HG03066 (cell line): ENCODE data around the gene GTF2I.
A peak's percentile ranks its signal among the peaks of the same experiment; 100 is the strongest.
"Not testable (repeated sequence)": the region's sequence is repeated elsewhere in the genome, so short reads cannot be mapped to it uniquely, and the experiment has no call there.

Source experiments
- ATAC-seq: cut with Tn5 transposase; IDR thresholded peaks from one replicate; pipeline ENCODE4 v1.9.1; 2021; ENCODE audit warnings: low read depth; ENCODE audit not compliant: unreplicated experiment

Gene GTF2I

GRCh38 chr7:74655768-74656440 lies 1.6 kb upstream of the GTF2I start:
- no peak for ATAC-seq

GRCh38 chr7:74656441-74656836 lies 1.1 kb upstream of the GTF2I start:
- no peak for ATAC-seq

DNA sequence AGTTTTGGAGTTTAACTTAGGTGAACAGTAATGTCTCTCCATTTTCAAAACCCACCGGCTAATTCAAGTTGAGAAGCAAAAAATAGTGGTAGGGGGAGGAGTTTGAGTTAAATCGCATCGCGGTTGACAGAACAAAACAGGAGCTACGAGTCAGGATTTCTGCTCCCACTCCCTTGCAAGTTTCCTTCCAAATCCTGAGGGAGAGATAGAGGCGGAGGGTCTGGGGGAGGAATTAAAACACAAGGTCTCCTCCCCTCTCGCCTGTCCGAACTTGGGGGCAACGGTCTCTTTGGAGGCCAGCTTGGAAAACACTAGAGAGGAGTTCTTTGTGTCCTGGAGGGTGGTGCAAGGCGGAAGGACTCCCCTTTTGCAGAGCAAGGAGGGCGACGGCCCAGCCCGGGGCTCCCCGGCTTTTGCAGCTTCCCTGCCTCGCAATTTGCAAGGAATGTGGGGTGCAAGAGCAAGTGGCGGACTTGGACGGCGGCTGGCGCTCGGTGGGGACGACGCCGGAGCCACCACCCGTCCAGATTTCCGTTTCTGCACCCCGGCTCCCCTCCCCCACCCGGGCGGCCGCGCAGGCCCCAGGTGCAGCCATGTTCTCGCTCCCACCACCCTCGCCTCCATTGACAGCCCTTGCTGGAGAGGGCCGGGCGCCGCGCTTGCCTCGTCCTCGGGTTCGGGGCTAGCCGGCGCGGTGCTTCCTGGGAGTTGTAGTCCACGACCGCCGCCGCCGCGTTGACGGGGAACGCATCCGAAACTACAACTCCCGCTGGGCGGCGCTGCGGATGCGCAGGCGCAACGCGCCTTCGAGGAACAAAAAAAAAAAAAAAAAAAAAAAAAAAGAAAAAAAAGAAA lies 454 bp upstream of the GTF2I start:
- ATAC-seq: peak; percentile 55

- ATAC-seq: peak; percentile 40
Measured at GRCh38 chr7:74658178-74659004, 873 bp downstream of the GTF2I start.

- ATAC-seq: not testable (repeated sequence)
Measured at GRCh38 chr7:74660202-74660601, 2.7 kb downstream of the GTF2I start.

GRCh38 chr7:74661836-74662794 lies 4.6 kb downstream of the GTF2I start:
- not testable (repeated sequence) for ATAC-seq

DNA sequence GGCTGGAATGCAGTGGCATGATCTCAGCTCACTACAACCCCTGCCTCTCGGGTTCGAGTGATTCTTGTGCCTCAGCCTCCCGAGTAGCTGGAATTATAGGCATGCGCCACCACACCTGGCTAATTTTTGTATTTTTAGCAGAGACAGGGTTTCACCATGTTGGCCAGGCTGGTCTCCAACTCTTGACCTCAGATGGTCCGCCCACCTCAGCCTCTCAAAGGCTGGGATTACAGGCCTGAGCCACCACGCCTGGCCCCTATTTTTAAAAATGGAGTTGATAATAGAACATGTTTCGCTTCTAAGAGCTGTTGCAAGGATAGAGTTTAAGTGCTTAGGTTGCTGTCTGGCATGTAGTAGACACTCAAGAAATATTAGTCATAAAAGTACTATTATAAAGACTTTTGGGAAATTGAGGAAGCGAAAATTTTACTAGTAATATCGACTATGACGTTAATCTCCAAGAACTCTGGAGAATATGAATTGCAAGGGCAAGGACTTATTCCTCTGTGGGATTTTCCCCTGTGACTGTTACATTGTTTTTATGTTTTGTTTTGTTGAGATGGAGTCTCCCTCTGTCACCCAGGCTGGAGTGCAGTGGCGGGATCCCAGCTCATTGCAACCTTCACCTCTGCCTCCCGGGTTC lies 7.9 kb downstream of the GTF2I start:
- no peak for ATAC-seq

DNA sequence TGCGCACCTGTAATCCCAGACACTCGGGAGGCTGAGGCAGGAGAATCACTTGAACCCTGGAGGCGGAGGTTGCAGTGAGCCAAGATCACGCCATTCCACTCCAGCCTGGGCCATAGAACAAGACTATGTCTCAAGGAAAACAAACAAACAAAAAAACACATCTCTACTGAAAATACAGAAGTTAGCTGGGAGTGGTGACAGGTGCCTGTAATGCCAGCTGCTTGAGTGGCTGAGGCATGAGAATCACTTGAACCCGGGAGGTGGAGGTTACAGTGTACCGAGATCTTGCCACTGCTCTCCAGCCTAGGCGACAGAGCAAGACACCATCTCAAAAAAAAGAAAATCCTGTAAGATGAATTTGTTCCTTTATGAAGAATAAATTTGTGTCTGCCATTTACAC lies 9.5 kb downstream of the GTF2I start:
- not testable (repeated sequence) for ATAC-seq

- ATAC-seq: not testable (repeated sequence)
Measured at GRCh38 chr7:74667520-74667919, 10.0 kb downstream of the GTF2I start.

GRCh38 chr7:74671602-74672001 lies 14.1 kb downstream of the GTF2I start:
- no peak for ATAC-seq

- no peak for ATAC-seq
Measured at GRCh38 chr7:74672343-74672915, 14.9 kb downstream of the GTF2I start.

DNA sequence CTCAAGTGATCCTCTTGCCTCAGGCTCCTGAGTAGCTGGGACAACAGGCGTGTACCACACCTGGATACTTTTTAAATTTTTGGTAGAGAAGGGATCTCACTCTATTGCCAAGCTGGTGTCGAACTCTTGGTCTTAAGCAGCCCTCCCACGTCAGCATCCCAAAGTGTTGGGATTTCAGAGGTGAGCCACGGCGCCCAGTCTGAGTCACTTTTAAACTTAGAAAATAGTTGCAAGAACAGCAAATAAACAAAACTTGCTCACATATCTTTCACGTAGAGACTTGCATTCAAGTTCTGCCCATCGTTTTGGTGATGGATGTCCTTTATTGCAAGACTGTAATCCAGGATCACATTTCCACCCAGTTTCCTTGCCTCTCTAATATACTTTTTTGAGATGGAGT lies 16.6 kb downstream of the GTF2I start:
- no peak for ATAC-seq

- ATAC-seq: no peak
Measured at GRCh38 chr7:74682829-74683228, 25.3 kb downstream of the GTF2I start.

GRCh38 chr7:74683799-74684198 lies 26.3 kb downstream of the GTF2I start:
- ATAC-seq: no peak

DNA sequence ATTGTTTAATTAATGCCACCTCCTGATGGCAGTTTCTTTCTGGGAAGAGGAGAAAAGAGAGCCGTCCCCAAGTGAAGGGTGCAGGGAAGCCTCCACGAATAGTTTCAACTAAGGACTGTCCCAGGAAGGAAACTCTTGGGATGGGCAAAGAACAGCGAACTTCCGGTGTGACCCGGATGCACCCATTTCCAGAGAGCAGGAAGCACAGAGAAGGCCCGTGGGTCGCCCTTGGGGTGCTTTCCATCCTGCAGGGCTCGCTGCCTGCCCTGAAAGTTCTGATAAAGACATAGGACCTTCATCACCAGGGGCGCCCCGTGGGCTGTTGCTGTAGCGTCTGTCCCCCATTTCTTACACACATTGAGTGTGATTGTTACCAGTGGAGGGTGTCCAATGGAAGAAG lies 27.0 kb downstream of the GTF2I start:
- no peak for ATAC-seq

DNA sequence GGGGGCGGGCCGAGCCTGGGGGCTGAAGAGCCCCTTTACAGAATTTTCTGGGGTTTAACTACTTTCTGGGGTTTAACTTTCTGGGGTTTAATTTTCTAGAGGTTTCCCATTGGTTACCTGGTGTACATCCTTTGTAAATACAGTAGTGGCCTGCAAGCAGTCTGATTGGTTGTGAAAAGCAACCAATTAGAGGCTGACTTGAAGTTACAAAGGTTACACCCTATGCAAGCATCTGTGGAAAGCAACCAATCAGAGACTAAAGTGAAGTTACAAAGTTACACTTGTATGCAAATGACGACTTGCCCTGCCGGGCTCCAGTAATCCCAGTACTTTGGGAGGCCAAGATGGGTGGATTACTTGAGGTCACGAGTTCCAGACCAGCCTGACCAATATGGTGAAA lies 27.4 kb downstream of the GTF2I start:
- no peak for ATAC-seq

GRCh38 chr7:74690474-74690873 lies 33.0 kb downstream of the GTF2I start:
- ATAC-seq: no peak

GRCh38 chr7:74704419-74704818 lies 46.9 kb downstream of the GTF2I start:
- not testable (repeated sequence) for ATAC-seq

DNA sequence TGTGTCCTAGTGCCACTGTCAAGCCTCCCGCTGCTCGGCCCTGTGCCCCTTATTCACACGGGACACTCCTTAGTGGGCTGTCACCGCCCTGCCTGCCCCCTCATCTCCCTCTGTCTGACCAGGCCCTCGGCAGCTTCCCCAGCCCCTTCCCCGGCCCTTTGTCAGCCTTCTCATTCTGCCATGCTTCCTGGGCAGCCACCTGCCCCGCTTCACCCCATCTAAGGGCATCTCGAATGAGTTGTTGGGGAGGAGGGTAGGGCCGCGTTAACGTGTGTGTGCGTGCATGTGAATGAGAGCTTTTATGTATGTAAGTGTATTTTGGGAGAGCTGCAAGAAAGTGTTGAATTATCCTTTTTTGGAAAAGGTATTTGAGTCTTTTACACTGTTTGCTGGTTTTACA lies 49.7 kb downstream of the GTF2I start:
- ATAC-seq: no peak
